NB4 (cell line): ENCODE results near the gene TEX22.

Experiments used
- CTCF ChIP-seq: IDR thresholded peaks from one replicate; pipeline ENCODE4 v1.5.1; 2012; ENCODE audit warnings: low read depth, low read length
- MAX ChIP-seq: IDR thresholded peaks from 2 replicates; pipeline ENCODE4 v1.6.1; 2011; ENCODE audit warnings: low read depth, low read length
- POLR2A ChIP-seq: IDR thresholded peaks from 2 replicates; pipeline ENCODE4 v1.6.1; 2011; ENCODE audit warnings: mild to moderate bottlenecking; ENCODE audit not compliant: insufficient read length; ENCODE audit errors: extremely low read depth

GRCh38 chr14:105424861-105425260 lies 26.5 kb downstream of the TEX22 start:
- TF ChIP-seq POLR2A, result no peak
- TF ChIP-seq CTCF, result no peak
- no peak for TF ChIP-seq MAX
